Neutrophil (primary cell): ENCODE results near the gene FUT8.

Experiments used
- H3K27ac ChIP-seq: fragments of 200-600 bp; sonication (generic); 2 replicates; pipeline ENCODE4 v1.5.1; 2016; ENCODE audit warnings: mild to moderate bottlenecking, moderate library complexity
- H3K27me3 ChIP-seq: fragments of 200-600 bp; sonication (generic); 2 replicates; pipeline ENCODE4 v1.6.0; 2016; ENCODE audit warnings: mild to moderate bottlenecking
- H3K36me3 ChIP-seq: fragments of 200-600 bp; sonication (generic); 2 replicates; pipeline ENCODE4 v1.5.1; 2017
- H3K4me1 ChIP-seq, 2 experiments: fragments of 200-600 bp in 1 of 2; sonication (generic) in 1 of 2; 1 replicate in 1 of 2; 2 replicates in 1 of 2; pipeline versions ENCODE4 v1.5.1 to v1.6.1; 2013 to 2016; ENCODE audit warnings: low read depth in 1 of 2, low read length in 1 of 2, mild to moderate bottlenecking in 1 of 2, moderate library complexity in 1 of 2; ENCODE audit not compliant: control insufficient read depth in 1 of 2, insufficient read depth in 1 of 2
- H3K4me3 ChIP-seq, 2 experiments: fragments of 200-600 bp in 1 of 2; sonication (generic) in 1 of 2; 1 replicate in 1 of 2; 2 replicates in 1 of 2; pipeline ENCODE4 v1.5.1; 2013 to 2016; ENCODE audit warnings: low read depth in 1 of 2, low read length in 1 of 2, mild to moderate bottlenecking in 1 of 2, moderate library complexity in 1 of 2
- H3K9me3 ChIP-seq: fragments of 200-600 bp; sonication (generic); 2 replicates; pipeline ENCODE4 v1.5.1; 2016
- CTCF ChIP-seq: fragments of 200-600 bp; sonication (generic); IDR thresholded peaks from 2 replicates; pipeline ENCODE4 v1.5.1; 2016; ENCODE audit warnings: antibody characterized with exemption

The FUT8 gene

GRCh38 chr14:65751510-65751909 lies 339.0 kb downstream of the FUT8 start:
- Histone ChIP-seq H3K4me3 (no peak overlapping the region), H3K9me3 (no peaks in the 10 kb centered on the region), H3K4me1 (no peaks in the 10 kb centered on the region), H3K27ac (no peak overlapping the region), H3K36me3 (no peaks in the 10 kb centered on the region), H3K27me3 (no peaks in the 10 kb centered on the region)
- no peak for TF ChIP-seq CTCF

- Histone ChIP-seq H3K4me1 (no peaks in the 10 kb centered on the region), H3K9me3 (no peaks in the 10 kb centered on the region)
- TF ChIP-seq CTCF, result no peak
Measured at GRCh38 chr14:65753061-65753460, 340.5 kb downstream of the FUT8 start.

GRCh38 chr14:65755331-65755730 lies 342.8 kb downstream of the FUT8 start:
- Histone ChIP-seq H3K9me3 (no peaks in the 10 kb centered on the region), H3K4me1 (no peaks in the 10 kb centered on the region), H3K27ac (no peak overlapping the region), H3K27me3 (no peaks in the 10 kb centered on the region), H3K36me3 (no peaks in the 10 kb centered on the region), H3K4me3 (no peak overlapping the region)
- TF ChIP-seq CTCF, result no peak

More at GRCh38 chr14:65753061-65753460, 340.5 kb downstream of the FUT8 start:
- H3K27ac ChIP-seq, result no peak overlapping the region
- H3K36me3 ChIP-seq, result no peaks in the 10 kb centered on the region
- H3K27me3 ChIP-seq, result no peaks in the 10 kb centered on the region
- no peak overlapping the region for H3K4me3 ChIP-seq

- H3K27me3 ChIP-seq, result no peaks in the 10 kb centered on the region
- H3K4me1 ChIP-seq, result no peaks in the 10 kb centered on the region
- TF ChIP-seq CTCF, result no peak
- H3K27ac ChIP-seq, result no peak overlapping the region
- H3K4me3 ChIP-seq, result no peak overlapping the region
- no peaks in the 10 kb centered on the region for H3K36me3 ChIP-seq
- H3K9me3 ChIP-seq, result no peaks in the 10 kb centered on the region
Measured at GRCh38 chr14:65756880-65757279, 344.4 kb downstream of the FUT8 start.

- H3K4me3 ChIP-seq, result no peak overlapping the region
- peaks cover 16% of the 10 kb centered on the region for H3K27me3 ChIP-seq
- H3K27ac ChIP-seq, result no peak overlapping the region
- no peaks in the 10 kb centered on the region for H3K36me3 ChIP-seq
- H3K9me3 ChIP-seq, result no peaks in the 10 kb centered on the region
- TF ChIP-seq CTCF, result no peak
- H3K4me1 ChIP-seq, result no peaks in the 10 kb centered on the region
Measured at GRCh38 chr14:65769151-65769550, 356.6 kb downstream of the FUT8 start.

- no peak overlapping the region for H3K4me3 ChIP-seq
- no peaks in the 10 kb centered on the region for H3K36me3 ChIP-seq
- H3K27ac ChIP-seq, result no peak overlapping the region
- H3K27me3 ChIP-seq, result peaks cover 16% of the 10 kb centered on the region
- no peaks in the 10 kb centered on the region for H3K9me3 ChIP-seq
- TF ChIP-seq CTCF, result no peak
- no peaks in the 10 kb centered on the region for H3K4me1 ChIP-seq
Measured at GRCh38 chr14:65770681-65771080, 358.2 kb downstream of the FUT8 start.
